K562 (cell line): ENCODE data around the gene DYDC1. TPM values are rescaled to one million over a fixed set of nuclear protein-coding genes. Genes with fewer than 3 reads are reported as not detected.

Source experiments
- ATAC-seq: fragments of 200-7000 bp; cut with Tn5 transposase; 3 replicates; pipeline ENCODE4 v1.9.1; 2020; ENCODE audit warnings: moderate library complexity
- BruUV-seq: library from RNA; stranded (reverse); fragments of 400-500 nt; replicated peaks from 2 replicates; lab custom pipeline; 2021; lab: Mats Ljungman, UMichigan
- CTCF ChIA-PET: fragments of 300-600 bp; formaldehyde crosslinking; extraction: SDS; loops from one replicate; lab custom pipeline; 2021; ENCODE audit warnings: low intra/inter-chr PET ratio; lab: Yijun Ruan, JAX
- POLR2A ChIA-PET: fragments of 300-600, 350-650 bp; sonication (Branson Sonifier 250); formaldehyde crosslinking; extraction: SDS; loops from one replicate; lab custom pipeline; 2021; ENCODE audit warnings: antibody characterized with exemption, inconsistent platforms; lab: Yijun Ruan, JAX
- DNase-seq, 4 experiments: peaks; one replicate each; pipeline versions ENCODE4 v3.0.0 to v3.0.0-alpha.2; 2011 to 2018; ENCODE audit warnings: low spot score in 3 of 4, mixed read lengths in 3 of 4; ENCODE audit errors: extremely low read depth in 1 of 4
- FAIRE-seq: peaks from 2 replicates; lab custom pipeline; 2011; peaks lifted over from hg19 to GRCh38; lab: Jason Lieb, UNC
- H2AFZ ChIP-seq: 2 replicates; pipeline ENCODE4 v1.6.0; 2011; ENCODE audit warnings: low read depth, low read length, control low read depth, inconsistent platforms
- H3K27ac ChIP-seq: fragments of 200-600 bp; 3 replicates; pipeline ENCODE4 v1.8.0; 2011; ENCODE audit warnings: low read depth, mild to moderate bottlenecking, control low read depth, inconsistent platforms, low read length, moderate library complexity, mixed read lengths; ENCODE audit errors: extremely low read depth
- H3K27me3 ChIP-seq, 2 experiments: fragments of 300-600 bp in 1 of 2; 2 replicates in 1 of 2; 3 replicates in 1 of 2; pipeline versions ENCODE4 v1.6.0 to v1.8.0; 2011; ENCODE audit warnings: inconsistent platforms in 2 of 2, low read length in 2 of 2, mild to moderate bottlenecking in 1 of 2, mixed read lengths in 1 of 2, moderate library complexity in 1 of 2; ENCODE audit not compliant: control insufficient read depth in 2 of 2, insufficient read depth in 2 of 2
- H3K36me3 ChIP-seq: fragments of 300-600 bp; 3 replicates; pipeline ENCODE4 v1.8.0; 2011; ENCODE audit warnings: mild to moderate bottlenecking, low read length, inconsistent platforms; ENCODE audit not compliant: control insufficient read depth, insufficient read depth
- H3K4me1 ChIP-seq, 2 experiments: fragments of 200-600 bp in 1 of 2; replicated peaks in 1 of 2; 2 replicates in 1 of 2; 3 replicates in 1 of 2; pipeline versions ENCODE4 v1.5.1 to v1.8.0; 2011; ENCODE audit warnings: inconsistent platforms in 2 of 2, low read length in 2 of 2, mild to moderate bottlenecking in 1 of 2, mixed read lengths in 1 of 2, moderate library complexity in 1 of 2; ENCODE audit not compliant: control insufficient read depth in 2 of 2, insufficient read depth in 2 of 2
- H3K4me2 ChIP-seq: 2 replicates; pipeline ENCODE4 v1.6.1; 2011; ENCODE audit warnings: low read length, control low read depth, inconsistent platforms, mixed read lengths; ENCODE audit not compliant: insufficient read depth
- H3K4me3 ChIP-seq: fragments of 200-600 bp; sonication (generic), shearing (Covaris generic); 2 replicates; pipeline ENCODE4 v1.5.1; 2016; ENCODE audit warnings: control low read depth, inconsistent platforms
- H3K79me2 ChIP-seq: fragments of 200-600 bp; 3 replicates; pipeline ENCODE4 v1.8.0; 2011; ENCODE audit warnings: low read length, inconsistent platforms; ENCODE audit not compliant: control insufficient read depth, insufficient read depth
- H3K9ac ChIP-seq, 2 experiments: 2 replicates each; pipeline versions ENCODE4 v1.6.0 to v1.6.1; 2011; ENCODE audit warnings: low read depth in 2 of 2, low read length in 2 of 2, control low read depth in 1 of 2, inconsistent platforms in 1 of 2, mild to moderate bottlenecking in 1 of 2, mixed read lengths in 1 of 2; ENCODE audit not compliant: insufficient read depth in 1 of 2
- H3K9me1 ChIP-seq: one replicate; pipeline ENCODE4 v1.6.0; 2011; ENCODE audit warnings: inconsistent platforms, mild to moderate bottlenecking, low read length, moderate library complexity; ENCODE audit not compliant: control insufficient read depth, insufficient read depth
- H3K9me3 ChIP-seq: replicated peaks from 2 replicates; pipeline ENCODE4 v1.5.1; 2011; ENCODE audit warnings: low read depth, low read length, inconsistent platforms; ENCODE audit not compliant: control insufficient read depth, insufficient read depth
- H4K20me1 ChIP-seq: replicated peaks from 2 replicates; pipeline ENCODE4 v1.6.1; 2011; ENCODE audit warnings: low read length, inconsistent platforms, mixed read lengths; ENCODE audit not compliant: control insufficient read depth, insufficient read depth
- BACH1 ChIP-seq: fragments of 200-800 bp; sonication (Bioruptor generic); IDR thresholded peaks from 2 replicates; pipeline ENCODE4 v1.6.1; 2016; ENCODE audit warnings: missing genetic modification characterization, missing compliant biosample characterization
- CHD1 ChIP-seq: fragments of 200-600 bp; sonication (generic); IDR thresholded peaks from one replicate; pipeline ENCODE4 v1.6.1; 2012; ENCODE audit warnings: mild to moderate bottlenecking, moderate library complexity, low read length, inconsistent platforms
- CLOCK ChIP-seq: fragments of 250-450 bp; sonication (Bioruptor Pico); IDR thresholded peaks from 2 replicates; pipeline ENCODE4 v1.4.0; 2020; ENCODE audit warnings: mild to moderate bottlenecking, moderate library complexity, borderline replicate concordance
- E2F1 ChIP-seq: sonication (generic); formaldehyde crosslinking; IDR thresholded peaks from 2 replicates; pipeline ENCODE4 v1.8.1; 2023; ENCODE audit warnings: mild to moderate bottlenecking, missing genetic modification reagents, moderate library complexity
- FOS ChIP-seq: IDR thresholded peaks from 3 replicates; pipeline ENCODE4 v1.6.1; 2011; ENCODE audit not compliant: insufficient read length; ENCODE audit errors: extremely low read depth
- HDGF ChIP-seq: fragments of 450-650 bp; IDR thresholded peaks from 2 replicates; pipeline ENCODE4 v1.6.1; 2016
- HIVEP1 ChIP-seq: fragments of 250-450 bp; sonication (Bioruptor Pico); IDR thresholded peaks from 2 replicates; pipeline ENCODE4 v1.4.0; 2020; ENCODE audit warnings: mild to moderate bottlenecking
- IFI16 ChIP-seq: fragments of 250-450 bp; sonication (Bioruptor Pico); IDR thresholded peaks from 2 replicates; pipeline ENCODE4 v2.1.2; 2022; ENCODE audit warnings: mild to moderate bottlenecking, inconsistent platforms
- LARP7 ChIP-seq: fragments of 450-650 bp; IDR thresholded peaks from 2 replicates; pipeline ENCODE4 v1.6.1; 2016
- MTF1 ChIP-seq: fragments of 250-450 bp; sonication (Bioruptor Pico); IDR thresholded peaks from 2 replicates; pipeline ENCODE4 v1.9.0; 2021; ENCODE audit warnings: moderate library complexity, mild to moderate bottlenecking, inconsistent platforms, borderline replicate concordance
- NR2C2 ChIP-seq, 2 experiments: fragments of 200-800 bp in 1 of 2; sonication (Bioruptor generic) in 1 of 2; sonication (generic) in 1 of 2; formaldehyde crosslinking in 1 of 2; IDR thresholded peaks; 2 replicates each; pipeline versions ENCODE4 v1.6.1 to v1.8.0; 2016 to 2022; ENCODE audit warnings: mild to moderate bottlenecking in 1 of 2, missing compliant biosample characterization in 1 of 2, missing genetic modification characterization in 1 of 2, missing genetic modification reagents in 1 of 2
- PHF8 ChIP-seq: fragments of 200-600 bp; sonication (generic); IDR thresholded peaks from 2 replicates; pipeline ENCODE4 v1.6.1; 2012; ENCODE audit warnings: mixed run types, mild to moderate bottlenecking, inconsistent platforms, low read length, moderate library complexity, borderline replicate concordance
- POLR2H ChIP-seq: IDR thresholded peaks from 2 replicates; pipeline ENCODE4 v1.6.1; 2016; ENCODE audit warnings: missing genetic modification characterization, low read depth, mild to moderate bottlenecking, control low read depth, missing compliant biosample characterization, moderate library complexity
- RAD51 ChIP-seq: fragments of 450-650 bp; IDR thresholded peaks from 2 replicates; pipeline ENCODE4 v1.7.1; 2016; ENCODE audit warnings: low read depth, mild to moderate bottlenecking, borderline replicate concordance
- SNRNP70 ChIP-seq: fragments of 200-400 bp; formaldehyde crosslinking; optimal IDR thresholded peaks from 2 replicates; pipeline ENCODE3; 2017; ENCODE audit warnings: low read depth, low read length
- TCF7 ChIP-seq: sonication (generic); IDR thresholded peaks from 2 replicates; pipeline ENCODE4 v1.6.1; 2016; ENCODE audit warnings: antibody characterized with exemption, borderline replicate concordance
- THAP7 ChIP-seq: fragments of 250-450 bp; sonication (Bioruptor Pico); IDR thresholded peaks from 2 replicates; pipeline ENCODE4 v1.5.0; 2021
- THRAP3 ChIP-seq: fragments of 450-650 bp; IDR thresholded peaks from 2 replicates; pipeline ENCODE4 v1.6.1; 2016; ENCODE audit warnings: mild to moderate bottlenecking, inconsistent platforms, borderline replicate concordance
- XRCC3 ChIP-seq: fragments of 450-650 bp; IDR thresholded peaks from 2 replicates; pipeline ENCODE4 v1.6.1; 2017; ENCODE audit warnings: mild to moderate bottlenecking, moderate library complexity
- ZC3H8 ChIP-seq: fragments of 450-650 bp; IDR thresholded peaks from 2 replicates; pipeline ENCODE4 v1.6.1; 2017
- in situ Hi-C: fragments of 300-500 bp; cut with MboI; formaldehyde crosslinking; loops from 4 replicates; pipeline ENCODE4 v1.15.0; 2018; ENCODE audit warnings: inconsistent platforms, mixed read lengths
- intact Hi-C: fragments of 100-400 bp; cut with micrococcal nuclease; formaldehyde crosslinking; loops from 2 replicates; pipeline ENCODE4 v1.14.2; 2022
- polyA plus RNA-seq, 8 experiments: library from polyadenylated mRNA; depleted of rRNA in 4 of 8; stranded (reverse) in 5 of 8; unstranded in 3 of 8; fragments of >200 nt; fragmentation: Nextera tagmentation in 2 of 8; fragmentation: Illumina TruSeq in 1 of 8; extraction: Ambion mirVana in 2 of 8; extraction: Trizol in 1 of 8; gene quantifications; 2 replicates each; pipeline versions ENCODE4 v1.2.1 to v1.2.3, GENCODE V29; 2011 to 2014; ENCODE audit warnings: inconsistent platforms in 1 of 8, missing spikeins in 1 of 8
- total RNA-seq, 7 experiments: library from RNA; depleted of rRNA in 6 of 7; stranded (reverse); fragments of >200 nt in 6 of 7; fragmentation: Illumina TruSeq in 2 of 7; extraction: Trizol in 2 of 7; gene quantifications; 2 replicates each; pipeline versions ENCODE4 v1.2.1 to v1.2.3, GENCODE V29; 2011 to 2021; ENCODE audit warnings: low replicate concordance in 1 of 7

The DYDC1 gene
- total and polyA plus RNA-seq, 9 of the 15 experiments (the other 6 are each of a cell fraction or from before 2014, with no cell fraction given), result not detected

GRCh38 chr10:80321183-80321582 lies 35.4 kb downstream of the DYDC1 start (continued):
- no peak for TF ChIP-seq RAD51

- Histone ChIP-seq H3K36me3 (no peaks in the 10 kb centered on the region), H3K9me1 (no peaks in the 10 kb centered on the region), H3K9me3 (no peaks in the 10 kb centered on the region), H3K4me2 (no peak overlapping the region), H3K4me3 (no peak overlapping the region), H4K20me1 (no peaks in the 10 kb centered on the region), H3K9ac (no peak overlapping the region), H2AFZ (no peak overlapping the region), H3K4me1 (peaks cover 0 to 2% of the 10 kb centered on the region in 2 experiments; a peak in 1 of 5 replicates), H3K79me2 (no peaks in the 10 kb centered on the region), H3K27ac (no peak overlapping the region), H3K27me3 (peaks cover 3 to 15% of the 10 kb centered on the region in 2 experiments; a peak in 2 of 5 replicates)
- DNase-seq (no peak), ATAC-seq (no peak), FAIRE-seq (no peak)
- no TSS peak for BruUV-seq
- POLR2A ChIA-PET, result no interaction called here
- intact Hi-C loops (no loop called here), in situ Hi-C loops (no loop called here)
- CTCF ChIA-PET, result no interaction called here
- TF ChIP-seq FOS (no peak), MTF1 (CRISPR knock-in tag) (no peak), BACH1 (tag) (no peak), E2F1 (CRISPR knock-in tag) (no peak), SNRNP70 (no peak), POLR2H (tag) (no peak), THRAP3 (no peak), NR2C2 (CRISPR knock-in tag; IDR thresholded peaks at IDR 0.05) (no peak), NR2C2 (tag; IDR thresholded peaks at IDR 0.05) (no peak), TCF7 (no peak), HIVEP1 (CRISPR knock-in tag) (no peak), IFI16 (CRISPR knock-in tag) (no peak), HDGF (no peak), THAP7 (no peak), CLOCK (CRISPR knock-in tag) (no peak), LARP7 (no peak), XRCC3 (no peak), PHF8 (no peak), CHD1 (no peak), ZC3H8 (no peak)
These were observed 36.2 kb downstream of the DYDC1 start for GRCh38 chr10:80320377-80320776.
